Glomerular visceral epithelial cell (primary cell): ENCODE results near the gene FAM193A.

Source experiments
- DNase-seq: peaks from one replicate; pipeline ENCODE4 v3.0.0-alpha.2; 2016; ENCODE audit errors: extremely low spot score

Gene FAM193A

GRCh38 chr4:2781911-2782310 is 245.5 kb downstream of the FAM193A start:
- no peak for DNase-seq
